GM19238 (cell line): Measurements from ENCODE around the gene HDGFL1.

ENCODE experiments used
- DNase-seq: peaks from one replicate; pipeline ENCODE4 v3.0.0; 2011; ENCODE audit warnings: low spot score; ENCODE audit not compliant: insufficient read length

Gene HDGFL1

GRCh38 chr6:22569281-22570184, at the start of gene HDGFL1:
TSS of gene HDGFL1 (plus strand) at chr6:22569566. CDS start at chr6:22569576, 10 bp downstream.
- DNase-seq, result no peak

GRCh38 chr6:22521035-22521434, 48.3 kb upstream of the HDGFL1 start:
- DNase-seq, result no peak

- DNase-seq, result no peak
Observed at GRCh38 chr6:22526736-22527135, 42.6 kb upstream of the HDGFL1 start.

GRCh38 chr6:22529866-22530265, 39.5 kb upstream of the HDGFL1 start:
- DNase-seq, result no peak

GRCh38 chr6:22530506-22530905, 38.9 kb upstream of the HDGFL1 start:
- DNase-seq, result no peak

- DNase-seq, result no peak
Observed at GRCh38 chr6:22536122-22536521, 33.2 kb upstream of the HDGFL1 start.

- DNase-seq, result no peak
Observed at GRCh38 chr6:22544476-22544875, 24.9 kb upstream of the HDGFL1 start.

- DNase-seq, result no peak
Observed at GRCh38 chr6:22545051-22545450, 24.3 kb upstream of the HDGFL1 start.

- DNase-seq, result no peak
Observed at GRCh38 chr6:22546236-22546635, 23.1 kb upstream of the HDGFL1 start.

- no peak for DNase-seq
Observed at GRCh38 chr6:22550971-22551670, 18.2 kb upstream of the HDGFL1 start.

GRCh38 chr6:22556266-22556665, 13.1 kb upstream of the HDGFL1 start:
- no peak for DNase-seq

GRCh38 chr6:22557007-22557406, 12.4 kb upstream of the HDGFL1 start:
- DNase-seq, result no peak

- no peak for DNase-seq
Observed at GRCh38 chr6:22558288-22558882, 11.0 kb upstream of the HDGFL1 start.

GRCh38 chr6:22568854-22569253, 512 bp upstream of the HDGFL1 start:
- no peak for DNase-seq

GRCh38 chr6:22570185-22570551, 802 bp downstream of the HDGFL1 start:
- DNase-seq, result no peak

GRCh38 chr6:22575190-22575589, 5.8 kb downstream of the HDGFL1 start:
- DNase-seq, result no peak

- no peak for DNase-seq
Observed at GRCh38 chr6:22579439-22579838, 10.1 kb downstream of the HDGFL1 start.

GRCh38 chr6:22580337-22580736, 11.0 kb downstream of the HDGFL1 start:
- DNase-seq, result no peak

GRCh38 chr6:22582417-22583205, 13.2 kb downstream of the HDGFL1 start:
- DNase-seq, result no peak

- no peak for DNase-seq
Observed at GRCh38 chr6:22583230-22583629, 13.9 kb downstream of the HDGFL1 start.

- no peak for DNase-seq
Observed at GRCh38 chr6:22583927-22584326, 14.6 kb downstream of the HDGFL1 start.
